ENCODE data around the gene DPEP1.

DNA sequence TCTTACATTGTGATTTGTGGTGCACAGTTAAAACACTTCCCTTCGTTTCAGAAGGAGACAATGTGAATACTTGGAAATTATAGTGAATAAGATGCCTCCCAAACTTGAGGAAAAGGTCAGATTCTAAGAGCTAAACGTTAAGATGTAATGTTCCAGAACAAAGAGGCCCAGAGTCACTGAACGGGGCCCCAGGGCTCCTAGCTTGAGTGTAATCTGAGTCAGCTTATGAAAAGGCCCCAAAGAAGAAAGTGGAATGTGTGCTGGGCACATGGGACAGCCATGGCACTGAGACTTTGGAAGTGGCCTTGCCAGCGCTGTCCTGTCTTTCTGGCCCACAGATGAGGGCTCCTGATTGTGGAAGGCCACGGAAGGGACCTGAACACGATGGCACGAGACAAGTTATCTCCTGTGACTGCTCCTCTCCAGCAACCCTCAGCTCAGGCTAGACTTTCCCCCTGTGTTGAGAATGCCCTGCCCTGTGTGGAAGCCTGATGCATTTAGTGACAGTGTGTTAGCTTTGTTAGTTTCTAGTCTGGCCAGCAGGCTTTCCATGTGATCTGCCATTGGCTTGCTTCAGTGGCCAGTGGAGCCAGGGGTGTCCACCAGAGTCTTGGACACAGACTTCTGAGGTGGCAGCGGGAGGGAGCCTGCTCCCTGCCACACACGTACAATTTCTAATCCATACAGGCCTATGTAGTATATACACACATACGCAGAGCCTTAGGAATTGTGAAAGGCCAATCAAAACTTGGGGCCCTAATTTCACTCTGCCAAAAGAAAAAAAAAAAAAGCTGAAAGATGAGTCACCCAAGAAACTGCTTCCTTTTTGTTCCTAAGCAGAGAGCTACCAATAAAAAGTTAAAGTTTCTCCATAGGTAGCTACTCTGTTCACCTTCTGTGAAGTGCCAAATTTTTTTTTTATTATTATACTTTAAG lies 57.3 kb downstream of the DPEP1 start:
- TF ChIP-seq CTCF (IDR thresholded peaks at IDR 0.05; ENCODE audit: low read depth, low read length) (no peak), POLR2A (IDR thresholded peaks at IDR 0.05; ENCODE audit: extremely low read depth, insufficient read length) (no peak), MYC (IDR thresholded peaks at IDR 0.05; ENCODE audit: low read depth, low read length) (no peak)
- TF ChIP-seq, protein P1, sequence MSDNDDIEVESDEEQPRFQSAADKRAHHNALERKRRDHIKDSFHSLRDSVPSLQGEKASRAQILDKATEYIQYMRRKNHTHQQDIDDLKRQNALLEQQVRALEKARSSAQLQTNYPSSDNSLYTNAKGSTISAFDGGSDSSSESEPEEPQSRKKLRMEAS (IDR thresholded peaks at IDR 0.05; ENCODE audit: low read depth, low read length): no peak
